ENCODE data around the gene BAG1. TPM values are rescaled to one million over a fixed set of nuclear protein-coding genes. Genes with fewer than 3 reads are reported as not detected.

BAG1 gene
- total and polyA plus RNA-seq, 7 experiments from 2014 or later: 48.6 to 90.5 (median 65.0) TPM

- ChIA-PET CTCF (no interaction called here), POLR2A (no interaction called here)
- no peak for DNase-seq
- Mint-ChIP-seq H3K27ac (no peak overlapping the region), H3K9me3 (peaks cover 0 to 2% (median 0%) of the 10 kb centered on the region in 11 donors), H3K4me1 (peaks cover 2 to 12% (median 6%) of the 10 kb centered on the region in 7 donors), H3K27me3 (peaks cover 0 to 11% (median 4%) of the 10 kb centered on the region in 5 donors), H3K36me3 (peaks cover 0 to 4% (median 0%) of the 10 kb centered on the region in 5 donors), H3K4me3 (no peak overlapping the region)
- Histone ChIP-seq H3K4me1 (ENCODE audit: control insufficient read depth in 2 of 2, insufficient read depth in 2 of 2, low read length in 2 of 2) (no peaks in the 10 kb centered on the region), H3K4me3 (ENCODE audit: low read length) (no peak overlapping the region), H3K27me3 (ENCODE audit: control insufficient read depth in 2 of 2, insufficient read depth in 2 of 2, low read length in 2 of 2) (no peaks in the 10 kb centered on the region), H3K27ac (ENCODE audit: low read depth, low read length) (no peak overlapping the region), H3K9me3 (ENCODE audit: control insufficient read depth in 2 of 3, low read length in 3 of 3) (no peaks in the 10 kb centered on the region), H3K36me3 (ENCODE audit: control insufficient read depth in 2 of 3, insufficient read depth in 3 of 3, low read length in 3 of 3) (no peaks in the 10 kb centered on the region)
- no peak for ATAC-seq
- intact Hi-C loops (cut with micrococcal nuclease): no loop called here
These were observed 27.9 kb downstream of the BAG1 start for GRCh38 chr9:33236571-33236970.

- Mint-ChIP-seq H3K27ac (no peak overlapping the region), H3K27me3 (peaks cover 0 to 11% (median 4%) of the 10 kb centered on the region in 5 donors), H3K4me3 (no peak overlapping the region), H3K4me1 (peaks cover 1 to 9% (median 4%) of the 10 kb centered on the region in 7 donors), H3K36me3 (peaks cover 0 to 4% (median 0%) of the 10 kb centered on the region in 5 donors), H3K9me3 (peaks cover 0 to 2% (median 0%) of the 10 kb centered on the region in 11 donors)
- Histone ChIP-seq H3K27me3 (ENCODE audit: control insufficient read depth in 2 of 2, insufficient read depth in 2 of 2, low read length in 2 of 2) (no peaks in the 10 kb centered on the region), H3K27ac (ENCODE audit: low read depth, low read length) (no peak overlapping the region), H3K36me3 (ENCODE audit: control insufficient read depth in 2 of 3, insufficient read depth in 3 of 3, low read length in 3 of 3) (no peaks in the 10 kb centered on the region), H3K9me3 (ENCODE audit: control insufficient read depth in 2 of 3, low read length in 3 of 3) (no peaks in the 10 kb centered on the region), H3K4me1 (ENCODE audit: control insufficient read depth in 2 of 2, insufficient read depth in 2 of 2, low read length in 2 of 2) (no peaks in the 10 kb centered on the region), H3K4me3 (ENCODE audit: low read length) (no peak overlapping the region)
- DNase-seq (no peak), ATAC-seq (peak; percentile 7)
- POLR2A ChIA-PET: no interaction called here
- intact Hi-C loops (cut with micrococcal nuclease): no loop called here
- CTCF ChIA-PET: interaction anchor here (0.6 kb wide), 1 partner anchor 164 kb away, joined by 3 read pairs; no protein-coding TSS in a partner anchor
These were observed 29.7 kb downstream of the BAG1 start for GRCh38 chr9:33234511-33235467.

- Histone ChIP-seq H3K9me3 (ENCODE audit: control insufficient read depth in 2 of 3, low read length in 3 of 3) (no peaks in the 10 kb centered on the region), H3K27ac (ENCODE audit: low read depth, low read length) (no peak overlapping the region), H3K27me3 (ENCODE audit: control insufficient read depth in 2 of 2, insufficient read depth in 2 of 2, low read length in 2 of 2) (no peaks in the 10 kb centered on the region), H3K4me1 (ENCODE audit: control insufficient read depth in 2 of 2, insufficient read depth in 2 of 2, low read length in 2 of 2) (no peaks in the 10 kb centered on the region), H3K36me3 (ENCODE audit: control insufficient read depth in 2 of 3, insufficient read depth in 3 of 3, low read length in 3 of 3) (no peaks in the 10 kb centered on the region), H3K4me3 (ENCODE audit: low read length) (no peak overlapping the region)
- Mint-ChIP-seq H3K4me3 (no peak overlapping the region), H3K27ac (no peak overlapping the region), H3K36me3 (peaks cover 0 to 4% (median 0%) of the 10 kb centered on the region in 5 donors), H3K9me3 (peaks cover 0 to 2% (median 0%) of the 10 kb centered on the region in 11 donors), H3K4me1 (peaks cover 0 to 6% (median 3%) of the 10 kb centered on the region in 7 donors), H3K27me3 (peaks cover 0 to 11% (median 4%) of the 10 kb centered on the region in 5 donors)
- intact Hi-C loops (cut with micrococcal nuclease): no loop called here
- ATAC-seq: no peak
- ChIA-PET POLR2A (no interaction called here), CTCF (no interaction called here)
- no peak for DNase-seq
These were observed 30.7 kb downstream of the BAG1 start for GRCh38 chr9:33233626-33234342.

GRCh38 chr9:33232815-33233214, 31.7 kb downstream of the BAG1 start:
- H3K4me1 ChIP-seq (ENCODE audit: control insufficient read depth in 2 of 2, insufficient read depth in 2 of 2, low read length in 2 of 2): no peaks in the 10 kb centered on the region
- no peak overlapping the region for H3K4me3 ChIP-seq (ENCODE audit: low read length)
- intact Hi-C loops (cut with micrococcal nuclease): no loop called here
- ChIA-PET CTCF (no interaction called here), POLR2A (no interaction called here)
- Mint-ChIP-seq H3K27me3 (peaks cover 0 to 11% (median 4%) of the 10 kb centered on the region in 5 donors), H3K27ac (no peak overlapping the region), H3K4me3 (no peak overlapping the region), H3K4me1 (peaks cover 0 to 6% (median 4%) of the 10 kb centered on the region in 7 donors), H3K36me3 (peaks cover 0 to 4% (median 0%) of the 10 kb centered on the region in 5 donors), H3K9me3 (peaks cover 0 to 2% (median 0%) of the 10 kb centered on the region in 11 donors)
- no peaks in the 10 kb centered on the region for H3K27me3 ChIP-seq (ENCODE audit: control insufficient read depth in 2 of 2, insufficient read depth in 2 of 2, low read length in 2 of 2)
- no peaks in the 10 kb centered on the region for H3K36me3 ChIP-seq (ENCODE audit: control insufficient read depth in 2 of 3, insufficient read depth in 3 of 3, low read length in 3 of 3)
- no peaks in the 10 kb centered on the region for H3K9me3 ChIP-seq (ENCODE audit: control insufficient read depth in 2 of 3, low read length in 3 of 3)
- no peak overlapping the region for H3K27ac ChIP-seq (ENCODE audit: low read depth, low read length)
- DNase-seq (no peak), ATAC-seq (no peak)

- POLR2A ChIA-PET: no interaction called here
- no peak for ATAC-seq
- H3K36me3 Mint-ChIP-seq: peaks cover 0 to 4% (median 0%) of the 10 kb centered on the region in 5 donors
These were observed 32.9 kb downstream of the BAG1 start for GRCh38 chr9:33231623-33231942.

GRCh38 chr9:33230756-33231622, 33.5 kb downstream of the BAG1 start:
- ATAC-seq (no peak), DNase-seq (no peak)
- Histone ChIP-seq H3K27ac (ENCODE audit: low read depth, low read length) (no peak overlapping the region), H3K4me3 (ENCODE audit: low read length) (no peak overlapping the region), H3K9me3 (ENCODE audit: control insufficient read depth in 2 of 3, low read length in 3 of 3) (no peaks in the 10 kb centered on the region), H3K36me3 (ENCODE audit: control insufficient read depth in 2 of 3, insufficient read depth in 3 of 3, low read length in 3 of 3) (no peaks in the 10 kb centered on the region), H3K27me3 (ENCODE audit: control insufficient read depth in 2 of 2, insufficient read depth in 2 of 2, low read length in 2 of 2) (no peaks in the 10 kb centered on the region), H3K4me1 (ENCODE audit: control insufficient read depth in 2 of 2, insufficient read depth in 2 of 2, low read length in 2 of 2) (peaks cover 0 to under 1% of the 10 kb centered on the region in 2 donors)
- ChIA-PET POLR2A (no interaction called here), CTCF (no interaction called here)
- Mint-ChIP-seq H3K36me3 (peaks cover 0 to 4% (median 0%) of the 10 kb centered on the region in 5 donors), H3K9me3 (peaks cover 0 to 2% (median 0%) of the 10 kb centered on the region in 11 donors), H3K27ac (no peak overlapping the region), H3K4me1 (peaks cover under 1 to 10% (median 5%) of the 10 kb centered on the region in 7 donors), H3K4me3 (no peak overlapping the region), H3K27me3 (peaks cover 0 to 10% (median 4%) of the 10 kb centered on the region in 5 donors)
- intact Hi-C loops (cut with micrococcal nuclease): no loop called here

More at GRCh38 chr9:33231623-33231942, 32.9 kb downstream of the BAG1 start:
- H3K9me3 ChIP-seq (ENCODE audit: control insufficient read depth in 2 of 3, low read length in 3 of 3): no peaks in the 10 kb centered on the region
- H3K27ac Mint-ChIP-seq: no peak overlapping the region
- intact Hi-C loops (cut with micrococcal nuclease): no loop called here
- CTCF ChIA-PET: no interaction called here
- peaks cover 0 to 11% (median 4%) of the 10 kb centered on the region in 5 donors for H3K27me3 Mint-ChIP-seq
- H3K27ac ChIP-seq (ENCODE audit: low read depth, low read length): no peak overlapping the region
- no peaks in the 10 kb centered on the region for H3K36me3 ChIP-seq (ENCODE audit: control insufficient read depth in 2 of 3, insufficient read depth in 3 of 3, low read length in 3 of 3)
- DNase-seq: no peak
- H3K9me3 Mint-ChIP-seq: peaks cover 0 to 2% (median 0%) of the 10 kb centered on the region in 11 donors
- no peaks in the 10 kb centered on the region for H3K27me3 ChIP-seq (ENCODE audit: control insufficient read depth in 2 of 2, insufficient read depth in 2 of 2, low read length in 2 of 2)
- H3K4me1 ChIP-seq (ENCODE audit: control insufficient read depth in 2 of 2, insufficient read depth in 2 of 2, low read length in 2 of 2): no peaks in the 10 kb centered on the region
- H3K4me3 Mint-ChIP-seq: no peak overlapping the region
- H3K4me1 Mint-ChIP-seq: peaks cover 0 to 6% (median 5%) of the 10 kb centered on the region in 7 donors
- no peak overlapping the region for H3K4me3 ChIP-seq (ENCODE audit: low read length)
